Measurements from ENCODE around the gene PLA2G2A. TPM values are rescaled to one million over a fixed set of nuclear protein-coding genes. Genes with fewer than 3 reads are reported as not detected.
"Not testable (repeated sequence)": the region's sequence is repeated elsewhere in the genome, so short reads cannot be mapped to it uniquely, and the experiment has no call there.

PLA2G2A gene
- total RNA-seq, 1 donor from 2014 or later: 3.7 TPM

- peaks cover 9% of the 10 kb centered on the region for H3K9me3 Mint-ChIP-seq
- TF ChIP-seq CTCF (IDR thresholded peaks at IDR 0.05; ENCODE audit: unreplicated experiment): no peak
- no peaks in the 10 kb centered on the region for H3K36me3 Mint-ChIP-seq
- H3K27ac Mint-ChIP-seq: no peak overlapping the region
- H3K4me3 Mint-ChIP-seq: no peak overlapping the region
- H3K27me3 Mint-ChIP-seq (ENCODE audit: low read depth): no peaks in the 10 kb centered on the region
- DNase-seq (ENCODE audit: low spot score in 2 of 2, unreplicated experiment in 2 of 2): no peak
- peaks cover 13% of the 10 kb centered on the region for H3K4me1 Mint-ChIP-seq
Observed at GRCh38 chr1:19940486-19941205, 38.8 kb downstream of the PLA2G2A start.

DNA sequence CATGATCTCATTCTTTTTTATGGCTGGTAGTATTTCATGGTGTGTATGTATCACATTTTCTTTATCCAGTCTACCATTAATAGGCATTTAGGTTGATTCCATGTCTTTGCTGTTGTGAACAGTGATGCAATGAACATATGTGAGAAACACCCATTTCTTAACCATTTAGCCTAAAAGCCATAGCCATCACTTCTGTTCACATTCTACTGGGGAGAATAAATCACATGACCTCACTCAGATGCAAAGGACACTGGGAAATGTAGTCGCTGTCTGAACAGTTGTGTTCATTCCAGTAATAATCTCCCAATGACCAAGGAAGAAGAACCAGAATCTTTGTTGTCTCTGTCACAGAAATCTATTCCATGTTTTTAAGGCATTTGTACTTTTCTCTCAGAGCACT, 40.9 kb downstream of the PLA2G2A start:
- Mint-ChIP-seq H3K4me3 (no peak overlapping the region), H3K27ac (no peak overlapping the region), H3K36me3 (no peaks in the 10 kb centered on the region), H3K9me3 (peaks cover 5% of the 10 kb centered on the region), H3K27me3 (ENCODE audit: low read depth) (no peaks in the 10 kb centered on the region), H3K4me1 (peaks cover 6% of the 10 kb centered on the region)
- no peak for TF ChIP-seq CTCF (IDR thresholded peaks at IDR 0.05; ENCODE audit: unreplicated experiment)
- DNase-seq (ENCODE audit: low spot score in 2 of 2, unreplicated experiment in 2 of 2): no peak

- TF ChIP-seq CTCF (IDR thresholded peaks at IDR 0.05; ENCODE audit: unreplicated experiment): no peak
- Mint-ChIP-seq H3K9me3 (peaks cover 26% of the 10 kb centered on the region), H3K4me3 (no peak overlapping the region), H3K36me3 (peaks cover 4% of the 10 kb centered on the region), H3K27me3 (ENCODE audit: low read depth) (no peaks in the 10 kb centered on the region), H3K27ac (no peak overlapping the region), H3K4me1 (no peaks in the 10 kb centered on the region)
- no peak for DNase-seq (ENCODE audit: low spot score in 2 of 2, unreplicated experiment in 2 of 2)
Observed at GRCh38 chr1:19936061-19936750, 43.2 kb downstream of the PLA2G2A start.

DNA sequence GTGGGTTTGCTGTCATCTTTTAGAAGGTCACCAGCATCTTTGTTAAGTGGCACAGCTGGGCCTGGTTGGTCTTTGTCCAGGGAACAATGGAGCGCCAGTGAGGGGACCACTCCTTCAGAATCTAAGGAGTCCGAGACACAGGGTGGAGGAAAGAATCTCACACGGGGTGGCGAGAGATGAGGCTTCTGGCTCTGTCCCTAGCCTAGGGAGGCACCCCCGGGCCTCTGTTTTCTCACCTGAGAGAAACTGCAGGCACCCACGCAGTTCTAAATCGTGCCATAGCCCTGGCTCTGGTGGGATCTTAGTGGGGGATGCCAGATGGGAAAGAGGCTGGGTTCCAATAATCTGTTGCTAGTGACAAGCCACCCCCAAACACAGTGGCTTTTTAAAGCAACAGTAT, 45.1 kb downstream of the PLA2G2A start:
- Mint-ChIP-seq H3K36me3 (peaks cover 8% of the 10 kb centered on the region), H3K27ac (no peak overlapping the region), H3K9me3 (peaks cover 39% of the 10 kb centered on the region), H3K27me3 (ENCODE audit: low read depth) (no peaks in the 10 kb centered on the region), H3K4me1 (no peaks in the 10 kb centered on the region), H3K4me3 (no peak overlapping the region)
- no peak for TF ChIP-seq CTCF (IDR thresholded peaks at IDR 0.05; ENCODE audit: unreplicated experiment)
- no peak for DNase-seq (ENCODE audit: low spot score in 2 of 2, unreplicated experiment in 2 of 2)

DNA sequence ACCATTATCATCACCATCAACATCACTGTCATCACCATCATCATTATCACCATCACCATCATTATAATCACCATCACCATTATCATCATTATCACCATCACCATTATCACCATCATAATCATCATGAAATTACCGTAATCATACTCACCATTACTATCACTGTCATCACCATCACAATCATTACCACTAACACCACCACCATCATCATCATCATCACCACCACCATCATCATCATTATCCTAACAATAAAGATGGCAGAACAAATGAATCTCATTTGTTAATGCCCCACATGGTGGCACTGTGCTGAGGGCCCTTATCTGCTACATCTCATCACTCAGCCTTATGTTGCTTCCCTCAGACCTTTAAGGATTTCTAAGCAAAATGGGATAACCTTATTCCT, 46.6 kb downstream of the PLA2G2A start:
- Mint-ChIP-seq H3K36me3 (peaks cover 10% of the 10 kb centered on the region), H3K9me3 (peaks cover 42% of the 10 kb centered on the region), H3K27me3 (ENCODE audit: low read depth) (no peaks in the 10 kb centered on the region), H3K4me3 (no peak overlapping the region), H3K27ac (no peak overlapping the region), H3K4me1 (peaks cover 4% of the 10 kb centered on the region)
- no peak for TF ChIP-seq CTCF (IDR thresholded peaks at IDR 0.05; ENCODE audit: unreplicated experiment)
- no peak for DNase-seq (ENCODE audit: low spot score in 2 of 2, unreplicated experiment in 2 of 2)

GRCh38 chr1:19927130-19927421, 52.3 kb downstream of the PLA2G2A start:
- DNase-seq (ENCODE audit: low spot score in 2 of 2, unreplicated experiment in 2 of 2); H3K27me3 Mint-ChIP-seq (ENCODE audit: low read depth); H3K4me3 Mint-ChIP-seq; H3K36me3 Mint-ChIP-seq: not testable (repeated sequence)
- Mint-ChIP-seq H3K4me1 (peaks cover 34% of the 10 kb centered on the region), H3K9me3 (peaks cover 31% of the 10 kb centered on the region), H3K27ac (peak overlapping the region; percentile 88)

Data from mesothelial cell of epicardium (in vitro differentiated cells).